ENCODE data around the gene FOSL2.

GRCh38 chr2:28363686-28364280 is 28.9 kb upstream of the FOSL2 start:
- TF ChIP-seq EZH2 (IDR thresholded peaks at IDR 0.05; ENCODE audit: low read length), result no peak
- no peak for TF ChIP-seq CTCF (optimal IDR thresholded peaks at IDR 0.05 in 1 of 3, IDR thresholded peaks at IDR 0.05 in 1 of 3, conservative IDR thresholded peaks at IDR 0.05 in 1 of 3; ENCODE audit: extremely low read depth in 1 of 3, insufficient read depth in 2 of 3, low read length in 3 of 3)
